ENCODE measurements around the gene FOXE3. TPM values are rescaled to one million over a fixed set of nuclear protein-coding genes. Genes with fewer than 3 reads are reported as not detected.
A peak's percentile ranks its signal among the peaks of the same experiment; 100 is the strongest.

FOXE3 gene
- total RNA-seq, 1 donor from 2014 or later, result not detected

DNA sequence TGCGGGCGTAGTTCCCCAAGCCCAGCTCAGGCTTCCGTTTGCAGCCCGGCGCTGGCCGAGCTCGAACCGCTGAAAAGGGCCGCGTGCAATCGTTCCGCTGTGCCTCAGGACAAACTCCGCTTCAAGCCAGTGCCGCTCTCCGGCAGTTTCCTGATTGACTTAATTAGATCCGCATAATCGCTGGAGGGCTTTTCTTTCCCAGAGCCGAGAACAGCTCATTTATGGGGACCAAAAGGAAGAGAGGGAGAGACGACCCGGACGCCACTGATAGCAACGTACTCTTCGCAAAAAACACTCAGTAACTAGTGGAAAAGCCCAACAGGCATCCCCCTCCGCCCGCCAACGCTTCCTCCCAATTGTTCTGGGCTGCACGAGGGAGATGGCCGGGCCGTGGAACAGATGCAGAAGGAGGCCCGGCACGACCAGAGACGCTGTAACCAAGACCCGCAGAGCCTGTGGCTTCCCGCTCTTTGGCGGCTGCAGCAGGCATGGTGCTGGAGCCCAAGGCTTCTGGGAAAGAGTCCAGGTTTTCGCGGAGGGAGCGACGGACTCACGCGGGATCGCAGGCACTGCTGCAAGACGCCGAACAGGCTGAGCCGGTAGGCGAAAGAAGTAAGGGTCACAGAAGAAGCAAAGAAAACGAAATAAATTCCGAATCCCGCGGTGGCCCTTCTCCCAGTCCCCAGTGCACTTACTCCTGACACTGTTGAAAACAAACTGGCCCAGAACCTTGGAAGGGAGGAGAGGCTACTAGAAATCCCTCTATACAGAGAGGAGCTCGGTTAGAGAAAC, 18.2 kb downstream of the FOXE3 start:
- Histone ChIP-seq H3K27me3 (ENCODE audit: low read depth) (peaks cover 56% of the 10 kb centered on the region), H3K9me3 (no peaks in the 10 kb centered on the region), H3K27ac (no peak overlapping the region), H3K4me3 (peak overlapping the region; percentile 6), H3K36me3 (no peaks in the 10 kb centered on the region), H3K4me1 (peaks cover 45% of the 10 kb centered on the region)
- ATAC-seq (no peak), DNase-seq (peak; percentile 62)
- intact Hi-C loops (cut with DNase I), result no loop called here
- TF ChIP-seq, protein P1, sequence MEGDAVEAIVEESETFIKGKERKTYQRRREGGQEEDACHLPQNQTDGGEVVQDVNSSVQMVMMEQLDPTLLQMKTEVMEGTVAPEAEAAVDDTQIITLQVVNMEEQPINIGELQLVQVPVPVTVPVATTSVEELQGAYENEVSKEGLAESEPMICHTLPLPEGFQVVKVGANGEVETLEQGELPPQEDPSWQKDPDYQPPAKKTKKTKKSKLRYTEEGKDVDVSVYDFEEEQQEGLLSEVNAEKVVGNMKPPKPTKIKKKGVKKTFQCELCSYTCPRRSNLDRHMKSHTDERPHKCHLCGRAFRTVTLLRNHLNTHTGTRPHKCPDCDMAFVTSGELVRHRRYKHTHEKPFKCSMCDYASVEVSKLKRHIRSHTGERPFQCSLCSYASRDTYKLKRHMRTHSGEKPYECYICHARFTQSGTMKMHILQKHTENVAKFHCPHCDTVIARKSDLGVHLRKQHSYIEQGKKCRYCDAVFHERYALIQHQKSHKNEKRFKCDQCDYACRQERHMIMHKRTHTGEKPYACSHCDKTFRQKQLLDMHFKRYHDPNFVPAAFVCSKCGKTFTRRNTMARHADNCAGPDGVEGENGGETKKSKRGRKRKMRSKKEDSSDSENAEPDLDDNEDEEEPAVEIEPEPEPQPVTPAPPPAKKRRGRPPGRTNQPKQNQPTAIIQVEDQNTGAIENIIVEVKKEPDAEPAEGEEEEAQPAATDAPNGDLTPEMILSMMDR (IDR thresholded peaks at IDR 0.05), result no peak

DNA sequence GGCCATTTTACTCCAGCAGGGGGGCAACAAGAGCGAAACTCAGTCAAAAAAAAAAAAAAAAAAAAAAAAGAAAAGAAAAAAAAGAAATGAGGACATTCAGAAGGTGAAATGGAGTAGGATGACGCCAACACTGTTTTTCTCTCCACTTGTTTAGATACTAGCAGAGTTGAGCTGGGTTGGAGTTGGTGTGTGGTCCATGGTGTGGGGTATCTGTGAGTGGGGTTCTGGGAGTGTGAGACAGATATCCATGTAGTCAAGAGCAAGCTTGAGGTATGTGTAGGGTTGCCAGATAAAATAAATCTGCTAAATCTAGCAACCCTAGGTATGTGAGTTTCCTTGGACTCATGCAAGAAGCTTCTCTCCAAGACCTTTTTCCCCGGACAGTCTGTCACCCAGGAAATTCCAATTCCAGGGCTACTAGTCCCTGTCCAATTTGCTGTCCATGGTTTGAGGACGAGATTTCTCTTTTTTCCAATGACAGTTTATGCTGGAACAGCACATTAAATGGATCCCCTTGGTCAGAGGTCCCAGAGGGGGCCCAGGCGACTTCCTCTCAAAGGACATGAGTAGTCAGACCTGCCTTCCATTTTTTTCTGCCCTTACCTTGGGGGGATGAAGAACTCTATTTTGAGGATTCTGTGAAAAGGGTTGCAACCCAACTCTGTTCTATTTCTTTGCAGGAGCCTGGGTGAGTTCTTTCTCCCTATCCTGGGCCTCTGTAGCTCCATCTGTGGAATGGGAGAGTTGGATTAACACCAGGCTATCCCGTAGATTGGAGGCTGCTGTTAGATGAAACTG, 19.6 kb downstream of the FOXE3 start:
- no peaks in the 10 kb centered on the region for H3K9me3 ChIP-seq
- peaks cover 68% of the 10 kb centered on the region for H3K27me3 ChIP-seq (ENCODE audit: low read depth)
- DNase-seq (no peak), ATAC-seq (no peak)
- H3K4me1 ChIP-seq, result peaks cover 49% of the 10 kb centered on the region
- no peak overlapping the region for H3K4me3 ChIP-seq
- H3K27ac ChIP-seq, result no peak overlapping the region
- no peaks in the 10 kb centered on the region for H3K36me3 ChIP-seq
- intact Hi-C loops (cut with DNase I), result no loop called here
- TF ChIP-seq, protein P1 (IDR thresholded peaks at IDR 0.05), result no peak

DNA sequence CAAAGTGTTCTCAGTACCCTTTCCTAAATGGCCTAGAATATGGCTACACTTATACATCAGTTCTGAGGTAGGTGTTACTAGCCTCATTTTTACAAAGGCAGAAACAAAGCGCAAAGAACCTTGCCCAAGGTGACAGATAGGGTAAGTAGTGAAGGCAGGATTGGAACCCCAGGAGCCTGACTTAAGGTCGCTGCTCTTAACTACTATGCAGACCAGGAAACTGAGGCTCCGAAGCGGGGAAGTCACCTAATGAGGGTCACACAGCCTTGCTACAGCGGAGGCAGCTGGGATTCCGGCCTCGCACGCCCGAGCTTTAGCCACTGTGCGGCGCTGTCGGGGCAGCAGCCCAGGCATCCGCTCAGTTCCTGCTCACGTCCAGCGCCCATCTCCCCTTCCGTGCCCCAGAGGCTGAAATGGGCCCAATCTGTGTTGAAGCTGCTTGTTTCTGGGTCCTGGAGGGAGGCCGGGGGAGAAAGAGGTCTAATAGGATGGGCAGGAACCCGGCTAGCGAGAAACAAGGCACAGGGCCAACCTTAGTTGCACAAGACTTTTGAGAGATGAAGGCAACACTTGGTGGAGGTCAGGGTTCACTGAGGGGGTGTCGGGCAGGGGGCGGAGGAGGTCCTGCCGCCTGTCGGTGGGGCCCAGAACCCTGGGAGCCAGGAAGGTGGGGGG, 20.4 kb downstream of the FOXE3 start:
- ATAC-seq, result peak; percentile 70 to 71
- H3K9me3 ChIP-seq, result no peaks in the 10 kb centered on the region
- H3K4me3 ChIP-seq, result peak overlapping the region; percentile 81
- peaks cover 49% of the 10 kb centered on the region for H3K4me1 ChIP-seq
- H3K27ac ChIP-seq, result peak overlapping the region; percentile 87
- DNase-seq, result peak; percentile 83
- TF ChIP-seq, protein P1 (IDR thresholded peaks at IDR 0.05), result peak; percentile 87
- peaks cover 66% of the 10 kb centered on the region for H3K27me3 ChIP-seq (ENCODE audit: low read depth)
- intact Hi-C loops (cut with DNase I), result no loop called here
- no peaks in the 10 kb centered on the region for H3K36me3 ChIP-seq

DNA sequence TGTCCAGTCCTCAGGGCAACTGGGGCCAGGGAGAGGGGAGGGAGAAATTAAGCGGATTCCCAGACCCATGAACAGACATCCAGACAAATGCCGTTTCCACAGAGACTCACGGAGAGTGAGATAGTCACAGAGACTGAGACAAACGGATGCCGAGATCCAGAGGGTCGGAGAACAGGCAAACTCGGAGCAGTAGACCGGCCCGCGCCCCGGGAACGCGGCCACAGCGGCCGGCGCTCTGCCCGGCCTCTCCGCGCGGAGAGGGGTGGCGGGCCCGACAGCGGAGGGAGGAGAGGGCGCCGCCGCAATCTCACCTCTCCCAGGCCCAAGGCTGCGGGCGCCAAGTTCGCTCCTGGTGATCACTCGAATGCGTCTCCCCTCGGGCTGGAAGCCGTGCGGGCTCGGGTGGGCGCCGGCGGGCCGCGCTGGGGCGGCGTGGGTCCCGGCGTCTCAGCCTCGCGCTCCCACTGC, 20.9 kb downstream of the FOXE3 start:
- TF ChIP-seq, protein P1 (IDR thresholded peaks at IDR 0.05), result no peak
- intact Hi-C loops (cut with DNase I), result no loop called here
- DNase-seq (no peak), ATAC-seq (peak; percentile 7 to 43)
- H3K4me1 ChIP-seq, result peaks cover 44% of the 10 kb centered on the region
- peak overlapping the region; percentile 81 for H3K4me3 ChIP-seq
- H3K9me3 ChIP-seq, result no peaks in the 10 kb centered on the region
- H3K27me3 ChIP-seq (ENCODE audit: low read depth), result peaks cover 68% of the 10 kb centered on the region
- peak overlapping the region; percentile 87 for H3K27ac ChIP-seq
- no peaks in the 10 kb centered on the region for H3K36me3 ChIP-seq

DNA sequence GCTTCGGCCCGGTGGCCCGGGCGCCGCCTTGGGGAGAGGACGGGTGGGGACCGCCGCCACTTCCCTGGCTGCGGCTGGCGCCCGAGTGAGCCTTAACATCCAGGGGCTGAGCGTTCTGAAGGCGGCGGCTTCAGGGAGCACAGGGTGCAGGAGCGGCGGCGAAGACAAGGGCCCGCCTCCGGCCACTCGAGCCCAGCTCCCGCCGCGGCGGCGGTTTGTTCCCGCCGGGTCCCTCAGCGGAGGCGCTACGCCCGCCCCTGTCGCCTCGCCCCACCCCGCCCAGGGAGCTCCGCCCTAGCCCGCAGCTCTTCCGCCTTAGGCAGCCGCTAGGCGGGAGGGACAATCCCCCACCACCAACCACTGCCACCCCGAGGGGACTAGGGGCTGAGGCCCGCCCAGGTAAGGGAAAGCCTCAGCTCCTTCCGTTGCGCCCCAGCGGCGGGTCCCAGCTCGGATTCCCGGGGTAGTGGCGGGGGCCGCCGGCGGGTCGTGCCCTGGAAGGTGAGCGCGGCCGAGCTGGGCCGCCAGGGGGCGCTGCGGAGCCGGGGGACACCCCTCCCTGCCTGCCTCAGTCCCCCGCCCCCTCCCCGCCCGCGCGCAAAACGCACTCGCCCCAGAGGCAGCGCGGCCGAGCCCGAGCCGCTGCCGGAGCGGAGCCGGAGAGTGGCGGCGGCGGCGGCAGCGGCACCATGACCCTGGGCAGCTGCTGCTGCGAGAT, 21.5 kb downstream of the FOXE3 start, which contains the start of gene FOXD2:
Gene FOXD2, plus strand, starts transcription at position 598 of the 718 bp plus-strand sequence. Its CDS starts 92 bp downstream, at position 690.
- H3K27ac ChIP-seq, result peak within 1 kb of the TSS; percentile 87
- H3K36me3 ChIP-seq, result no peaks in the 10 kb centered on the region
- peak within 1 kb of the TSS; percentile 81 for H3K4me3 ChIP-seq
- TF ChIP-seq, protein P1 (IDR thresholded peaks at IDR 0.05), result peak; percentile 99
- ATAC-seq (peak; percentile 95 to 96), DNase-seq (peak; percentile 91)
- no peaks in the 10 kb centered on the region for H3K9me3 ChIP-seq
- peaks cover 69% of the 10 kb centered on the region for H3K27me3 ChIP-seq (ENCODE audit: low read depth)
- peaks cover 38% of the 10 kb centered on the region for H3K4me1 ChIP-seq
- intact Hi-C loops (cut with DNase I), result no loop called here

All from lower lobe of right lung (tissue), 2 donors.